B cell (primary cell): ENCODE data around the gene LRRIQ3. TPM values are rescaled to one million over a fixed set of nuclear protein-coding genes. Genes with fewer than 3 reads are reported as not detected.
A peak's percentile ranks its signal among the peaks of the same experiment; 100 is the strongest.

Experiments
- ATAC-seq: fragments of 200-7000 bp; cut with Tn5 transposase; one replicate; pipeline ENCODE4 v1.10.0; 2021; ENCODE audit warnings: low read depth, mild to moderate bottlenecking, moderate number of reproducible peaks, moderate library complexity
- CTCF ChIA-PET: fragments of 350-600 bp; sonication (Branson Sonifier 250); formaldehyde crosslinking; loops from one replicate; lab custom pipeline; 2021; ENCODE audit warnings: antibody characterized with exemption, inconsistent platforms; lab: Charles Lee
- POLR2A ChIA-PET: fragments of 350-600 bp; sonication (Branson Sonifier 250); formaldehyde crosslinking; loops from one replicate; lab custom pipeline; 2021; ENCODE audit warnings: antibody characterized with exemption; lab: Charles Lee
- DNase-seq: peaks from one replicate; pipeline ENCODE4 v3.0.0; 2013
- H2AFZ ChIP-seq: 2 replicates; pipeline ENCODE4 v1.6.1; 2012; ENCODE audit warnings: mild to moderate bottlenecking, low read depth, low read length; ENCODE audit not compliant: insufficient read depth, poor library complexity, severe bottlenecking
- H3K27ac ChIP-seq, 2 donors: 1 replicate in 1 of 2; 2 replicates in 1 of 2; pipeline ENCODE4 v1.5.1; 2012 to 2013; ENCODE audit warnings: low read length in 2 of 2, mild to moderate bottlenecking in 2 of 2, moderate library complexity in 1 of 2
- H3K27me3 ChIP-seq, 4 experiments: fragments of 200-600 bp in 1 of 4; sonication (generic) in 1 of 4; replicated peaks in 1 of 4; 1 replicate in 2 of 4; 2 replicates in 2 of 4; pipeline versions ENCODE4 v1.6.1 to v1.7.0; 2013 to 2016; ENCODE audit warnings: low read length in 3 of 4, mild to moderate bottlenecking in 2 of 4, mixed read lengths in 1 of 4, moderate library complexity in 1 of 4; ENCODE audit not compliant: insufficient read depth in 4 of 4, control insufficient read depth in 3 of 4; ENCODE audit errors: control extremely low read depth in 1 of 4
- H3K36me3 ChIP-seq, 2 experiments: replicated peaks in 1 of 2; 1 replicate in 1 of 2; 2 replicates in 1 of 2; pipeline versions ENCODE4 v1.6.1 to v1.7.1; 2013; ENCODE audit warnings: low read length in 1 of 2; ENCODE audit not compliant: insufficient read depth in 2 of 2, control insufficient read depth in 1 of 2; ENCODE audit errors: control extremely low read depth in 1 of 2, extremely low read depth in 1 of 2
- H3K4me1 ChIP-seq, 2 donors: fragments of 200-600 bp in 1 of 2; sonication (generic) in 1 of 2; 1 replicate in 1 of 2; 2 replicates in 1 of 2; pipeline versions ENCODE4 v1.5.1 to v1.6.1; 2013 to 2017; ENCODE audit warnings: low read length in 2 of 2; ENCODE audit not compliant: control insufficient read depth in 2 of 2, insufficient read depth in 2 of 2
- H3K4me2 ChIP-seq: replicated peaks from 2 replicates; pipeline ENCODE3; 2012; ENCODE audit warnings: mild to moderate bottlenecking, low read depth, low read length; ENCODE audit not compliant: poor library complexity, severe bottlenecking
- H3K4me3 ChIP-seq, 5 experiments: fragments of 200-600 bp in 1 of 5; sonication (generic) in 1 of 5; 1 replicate in 3 of 5; 2 replicates in 2 of 5; pipeline versions ENCODE4 v1.5.1 to v1.7.0; 2011 to 2016; ENCODE audit warnings: low read length in 4 of 5, mild to moderate bottlenecking in 4 of 5, low read depth in 2 of 5, control low read depth in 1 of 5, moderate library complexity in 1 of 5; ENCODE audit not compliant: insufficient read depth in 1 of 5; ENCODE audit errors: control extremely low read depth in 1 of 5, extremely low read depth in 1 of 5
- H3K79me2 ChIP-seq: fragments of 200-600 bp; sonication (generic); one replicate; pipeline ENCODE4 v1.6.0; 2016; ENCODE audit warnings: low read length; ENCODE audit not compliant: control insufficient read depth, insufficient read depth
- H3K9ac ChIP-seq: fragments of 200-600 bp; sonication (generic); 2 replicates; pipeline ENCODE4 v1.6.1; 2017; ENCODE audit warnings: mild to moderate bottlenecking, low read length, moderate library complexity
- H3K9me3 ChIP-seq, 3 donors: one replicate each; pipeline versions ENCODE4 v1.6.1 to v1.7.1; 2013; ENCODE audit warnings: low read length in 2 of 3; ENCODE audit not compliant: control insufficient read depth in 2 of 3, insufficient read depth in 1 of 3; ENCODE audit errors: control extremely low read depth in 1 of 3
- H4K20me1 ChIP-seq: 2 replicates; pipeline ENCODE4 v1.6.0; 2012; ENCODE audit warnings: mild to moderate bottlenecking, low read length; ENCODE audit not compliant: insufficient read depth, control insufficient read depth, poor library complexity, severe bottlenecking
- H3K27ac Mint-ChIP-seq: one replicate; pipeline ENCODE4 v1.8.0; 2021; ENCODE audit warnings: mixed read lengths
- H3K27me3 Mint-ChIP-seq: one replicate; pipeline ENCODE4 v1.8.0; 2021; ENCODE audit warnings: mixed read lengths
- H3K4me1 Mint-ChIP-seq: one replicate; pipeline ENCODE4 v1.8.0; 2021; ENCODE audit warnings: mixed read lengths
- H3K4me3 Mint-ChIP-seq: one replicate; pipeline ENCODE4 v1.8.0; 2021; ENCODE audit warnings: mixed read lengths
- H3K9me3 Mint-ChIP-seq: one replicate; pipeline ENCODE4 v1.8.0; 2022; ENCODE audit warnings: mixed read lengths; ENCODE audit not compliant: insufficient read depth
- CTCF ChIP-seq: fragments of 200-600 bp; IDR thresholded peaks from one replicate; pipeline ENCODE4 v1.8.0; 2022; ENCODE audit warnings: antibody characterized with exemption, mild to moderate bottlenecking
- EZH2 ChIP-seq: IDR thresholded peaks from 2 replicates; pipeline ENCODE4 v1.6.1; 2012; ENCODE audit warnings: borderline replicate concordance, low read depth, mild to moderate bottlenecking, moderate library complexity, low read length; ENCODE audit not compliant: insufficient read depth, poor library complexity, severe bottlenecking
- WGBS: methylation state at CpG from one replicate; pipeline ENCODE4 v1.1.5; 2013; ENCODE audit warnings: missing lambda C conversion rate; ENCODE audit not compliant: insufficient coverage; 5-methylcytosine and 5-hydroxymethylcytosine counted together
- intact Hi-C: fragments of 100-400 bp; cut with micrococcal nuclease; formaldehyde crosslinking; loops from one replicate; pipeline ENCODE4 v1.10.0; 2022
- polyA plus RNA-seq: library from polyadenylated mRNA; depleted of rRNA; stranded (reverse); fragments of >200 nt; gene quantifications from 2 replicates; pipeline ENCODE4 v1.2.3, GENCODE V29; 2012
- total RNA-seq, 2 donors: library from RNA; stranded (reverse); fragments of 120-200 nt in 1 of 2; gene quantifications; 1 replicate in 1 of 2; 2 replicates in 1 of 2; pipeline versions ENCODE4 v1.2.3 to v1.2.4, GENCODE V29; 2013 to 2022

Gene LRRIQ3
- total and polyA plus RNA-seq, 2 donors (not counting 1 experiment from before 2014, with no cell fraction given), result 1.1 to 2.2 TPM

- no peak for DNase-seq
- Mint-ChIP-seq H3K27ac (no peak overlapping the region), H3K9me3 (no peaks in the 10 kb centered on the region), H3K4me1 (no peaks in the 10 kb centered on the region), H3K27me3 (no peaks in the 10 kb centered on the region), H3K4me3 (no peak overlapping the region)
- Histone ChIP-seq H3K9me3 (no peaks in the 10 kb centered on the region), H3K9ac (no peak overlapping the region), H3K27me3 (no peaks in the 10 kb centered on the region), H3K27ac (no peak overlapping the region), H2AFZ (no peak overlapping the region), H3K4me3 (no peak overlapping the region), H3K36me3 (no peaks in the 10 kb centered on the region), H3K4me2 (no peak overlapping the region), H3K79me2 (no peaks in the 10 kb centered on the region), H3K4me1 (no peaks in the 10 kb centered on the region), H4K20me1 (no peaks in the 10 kb centered on the region)
- ChIA-PET CTCF (no interaction called here), POLR2A (no interaction called here)
- no peak for ATAC-seq
- intact Hi-C loops, result no loop called here
- TF ChIP-seq CTCF (no peak), EZH2 (no peak)
These were observed 186.2 kb downstream of the LRRIQ3 start for GRCh38 chr1:74011736-74012135.

GRCh38 chr1:74010206-74010605 is 187.8 kb downstream of the LRRIQ3 start:
- ChIA-PET CTCF (no interaction called here), POLR2A (no interaction called here)
- Histone ChIP-seq H4K20me1 (no peaks in the 10 kb centered on the region), H3K27ac (no peak overlapping the region), H3K9ac (no peak overlapping the region), H3K36me3 (no peaks in the 10 kb centered on the region), H2AFZ (peak overlapping the region; percentile 26), H3K4me1 (no peaks in the 10 kb centered on the region), H3K4me3 (no peak overlapping the region), H3K4me2 (peak overlapping the region; percentile 17), H3K9me3 (no peaks in the 10 kb centered on the region), H3K79me2 (no peaks in the 10 kb centered on the region), H3K27me3 (no peaks in the 10 kb centered on the region)
- Mint-ChIP-seq H3K9me3 (no peaks in the 10 kb centered on the region), H3K27ac (no peak overlapping the region), H3K27me3 (no peaks in the 10 kb centered on the region), H3K4me3 (no peak overlapping the region), H3K4me1 (no peaks in the 10 kb centered on the region)
- no peak for TF ChIP-seq EZH2
- TF ChIP-seq CTCF, result no peak
- WGBS, result 66% methylated on average over 7 of the region's 7 CpGs
- no peak for DNase-seq
- intact Hi-C loops, result no loop called here
- no peak for ATAC-seq
